Gastrocnemius medialis (tissue), 4 donors: ENCODE data around the gene KLF11.

Experiments used
- POLR2A ChIP-seq, 2 donors: fragments of 450-650 bp; IDR thresholded peaks; one replicate each; pipeline ENCODE4 v1.6.1; 2017; ENCODE audit warnings: antibody characterized with exemption in 2 of 2, mild to moderate bottlenecking in 2 of 2, moderate library complexity in 2 of 2
- TF ChIP-seq, protein P1 (sequence below), 5 experiments: fragments of 450-650 bp in 3 of 5; fragments of 200-600 bp in 2 of 5; sonication (generic) in 2 of 5; IDR thresholded peaks in 4 of 5; conservative IDR thresholded peaks in 1 of 5; 1 replicate in 4 of 5; 2 replicates in 1 of 5; pipeline ENCODE4 v1.5.1; 2016 to 2019; ENCODE audit warnings: antibody characterized with exemption in 5 of 5, mild to moderate bottlenecking in 3 of 5, moderate library complexity in 3 of 5

DNA sequence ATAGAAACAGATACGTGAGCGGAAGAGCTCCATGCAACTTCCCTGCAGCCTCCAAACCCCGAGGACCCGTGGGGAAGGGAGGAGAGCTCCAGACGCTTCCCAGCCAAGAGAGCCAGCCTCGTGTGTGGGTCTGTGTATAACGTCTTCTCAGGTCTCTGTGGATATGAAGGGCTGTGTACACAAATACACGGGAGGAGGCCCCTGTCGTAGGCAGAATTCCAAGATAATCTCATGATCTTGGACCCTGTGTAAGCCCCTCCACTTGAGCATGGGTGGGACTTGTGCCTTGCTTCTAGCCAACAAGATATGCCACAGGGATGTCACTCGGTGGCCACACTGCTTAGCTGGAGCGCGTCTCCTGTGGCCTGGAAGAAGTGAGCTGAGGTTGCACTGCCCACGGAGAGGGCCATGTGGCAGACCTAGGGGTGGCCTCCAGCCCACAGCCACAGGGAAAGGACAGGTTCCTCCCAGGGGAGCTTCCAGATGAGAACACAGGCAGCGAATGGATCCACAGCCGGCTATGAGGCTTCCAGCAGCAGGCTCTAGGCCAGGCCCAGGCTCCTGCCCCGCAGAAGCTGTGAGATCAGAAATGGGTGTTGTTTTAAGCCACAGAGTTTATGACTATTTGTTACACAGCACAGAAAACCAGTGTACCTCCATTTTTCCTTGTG lies 15.6 kb upstream of the KLF11 start:
- TF ChIP-seq, protein P1, sequence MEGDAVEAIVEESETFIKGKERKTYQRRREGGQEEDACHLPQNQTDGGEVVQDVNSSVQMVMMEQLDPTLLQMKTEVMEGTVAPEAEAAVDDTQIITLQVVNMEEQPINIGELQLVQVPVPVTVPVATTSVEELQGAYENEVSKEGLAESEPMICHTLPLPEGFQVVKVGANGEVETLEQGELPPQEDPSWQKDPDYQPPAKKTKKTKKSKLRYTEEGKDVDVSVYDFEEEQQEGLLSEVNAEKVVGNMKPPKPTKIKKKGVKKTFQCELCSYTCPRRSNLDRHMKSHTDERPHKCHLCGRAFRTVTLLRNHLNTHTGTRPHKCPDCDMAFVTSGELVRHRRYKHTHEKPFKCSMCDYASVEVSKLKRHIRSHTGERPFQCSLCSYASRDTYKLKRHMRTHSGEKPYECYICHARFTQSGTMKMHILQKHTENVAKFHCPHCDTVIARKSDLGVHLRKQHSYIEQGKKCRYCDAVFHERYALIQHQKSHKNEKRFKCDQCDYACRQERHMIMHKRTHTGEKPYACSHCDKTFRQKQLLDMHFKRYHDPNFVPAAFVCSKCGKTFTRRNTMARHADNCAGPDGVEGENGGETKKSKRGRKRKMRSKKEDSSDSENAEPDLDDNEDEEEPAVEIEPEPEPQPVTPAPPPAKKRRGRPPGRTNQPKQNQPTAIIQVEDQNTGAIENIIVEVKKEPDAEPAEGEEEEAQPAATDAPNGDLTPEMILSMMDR (IDR thresholded peaks at IDR 0.05 in 4 of 5, conservative IDR thresholded peaks at IDR 0.05 in 1 of 5) = no peak
- no peak for TF ChIP-seq POLR2A (IDR thresholded peaks at IDR 0.05)
